Nephron progenitor cell (in vitro differentiated cells): ENCODE measurements around the gene CBLB.
A peak's percentile ranks its signal among the peaks of the same experiment; 100 is the strongest.

Experiments used
- DNase-seq: peaks from one replicate; pipeline ENCODE4 v3.0.0; 2021
- H3K27ac Mint-ChIP-seq: 2 replicates; pipeline ENCODE4 v1.8.0; 2021; ENCODE audit warnings: mild to moderate bottlenecking, moderate library complexity, mixed read lengths
- H3K27me3 Mint-ChIP-seq: 2 replicates; pipeline ENCODE4 v1.8.0; 2021; ENCODE audit warnings: mild to moderate bottlenecking, low read depth, mixed read lengths; ENCODE audit not compliant: poor library complexity
- H3K36me3 Mint-ChIP-seq: 2 replicates; pipeline ENCODE4 v1.8.0; 2021; ENCODE audit warnings: low read depth, mixed read lengths
- H3K4me1 Mint-ChIP-seq: 2 replicates; pipeline ENCODE4 v1.8.0; 2021; ENCODE audit warnings: mixed read lengths
- H3K4me3 Mint-ChIP-seq: 2 replicates; pipeline ENCODE4 v1.8.0; 2021; ENCODE audit warnings: mild to moderate bottlenecking, moderate library complexity, mixed read lengths
- H3K9me3 Mint-ChIP-seq: 2 replicates; pipeline ENCODE4 v1.8.0; 2021; ENCODE audit warnings: mild to moderate bottlenecking, moderate library complexity, mixed read lengths
- TF ChIP-seq, protein P1 (sequence below): fragments of 200-600 bp; sonication (generic); IDR thresholded peaks from 2 replicates; pipeline ENCODE4 v1.5.0; 2021; ENCODE audit warnings: antibody characterized with exemption

The CBLB gene

DNA sequence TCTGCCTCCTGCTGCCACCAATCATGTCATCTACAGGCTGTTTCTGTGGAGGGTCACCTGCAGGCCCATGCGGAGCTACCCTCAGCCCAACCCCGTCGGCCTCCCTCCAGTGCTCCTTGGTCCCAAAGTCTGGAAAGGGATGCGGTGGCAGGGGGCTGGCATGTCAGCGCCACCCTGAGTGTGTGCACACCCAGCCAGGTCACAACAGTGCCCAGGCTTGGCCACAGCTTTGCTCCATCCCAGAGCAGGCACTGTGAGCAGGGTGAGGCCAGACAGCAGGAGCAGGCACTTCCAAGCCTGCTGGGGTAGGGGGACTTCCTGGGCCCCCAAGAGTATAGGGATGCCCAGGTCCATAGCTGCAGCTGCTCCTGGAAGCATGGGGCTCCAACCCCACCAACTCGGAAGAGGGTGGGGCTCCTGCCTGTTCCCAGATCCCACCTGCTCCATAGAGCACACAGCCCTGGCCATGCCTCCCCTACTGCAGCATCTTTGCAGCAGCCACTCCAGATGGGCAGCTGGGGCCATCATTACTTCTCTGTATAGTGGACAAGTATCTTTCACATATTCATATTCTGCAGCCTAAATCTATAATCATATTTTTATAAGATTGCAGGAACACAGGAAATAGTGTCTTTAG, 109.3 kb downstream of the CBLB start:
- Mint-ChIP-seq H3K27me3 (peaks cover 4% of the 10 kb centered on the region), H3K9me3 (peaks cover 46% of the 10 kb centered on the region), H3K4me1 (no peaks in the 10 kb centered on the region), H3K27ac (no peak overlapping the region), H3K36me3 (peaks cover 69% of the 10 kb centered on the region), H3K4me3 (no peak overlapping the region)
- TF ChIP-seq, protein P1, sequence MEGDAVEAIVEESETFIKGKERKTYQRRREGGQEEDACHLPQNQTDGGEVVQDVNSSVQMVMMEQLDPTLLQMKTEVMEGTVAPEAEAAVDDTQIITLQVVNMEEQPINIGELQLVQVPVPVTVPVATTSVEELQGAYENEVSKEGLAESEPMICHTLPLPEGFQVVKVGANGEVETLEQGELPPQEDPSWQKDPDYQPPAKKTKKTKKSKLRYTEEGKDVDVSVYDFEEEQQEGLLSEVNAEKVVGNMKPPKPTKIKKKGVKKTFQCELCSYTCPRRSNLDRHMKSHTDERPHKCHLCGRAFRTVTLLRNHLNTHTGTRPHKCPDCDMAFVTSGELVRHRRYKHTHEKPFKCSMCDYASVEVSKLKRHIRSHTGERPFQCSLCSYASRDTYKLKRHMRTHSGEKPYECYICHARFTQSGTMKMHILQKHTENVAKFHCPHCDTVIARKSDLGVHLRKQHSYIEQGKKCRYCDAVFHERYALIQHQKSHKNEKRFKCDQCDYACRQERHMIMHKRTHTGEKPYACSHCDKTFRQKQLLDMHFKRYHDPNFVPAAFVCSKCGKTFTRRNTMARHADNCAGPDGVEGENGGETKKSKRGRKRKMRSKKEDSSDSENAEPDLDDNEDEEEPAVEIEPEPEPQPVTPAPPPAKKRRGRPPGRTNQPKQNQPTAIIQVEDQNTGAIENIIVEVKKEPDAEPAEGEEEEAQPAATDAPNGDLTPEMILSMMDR: no peak
- DNase-seq: no peak

- Mint-ChIP-seq H3K27me3 (peaks cover 4% of the 10 kb centered on the region), H3K4me3 (no peak overlapping the region), H3K9me3 (peaks cover 38% of the 10 kb centered on the region), H3K27ac (no peak overlapping the region), H3K36me3 (peaks cover 58% of the 10 kb centered on the region), H3K4me1 (peaks cover 9% of the 10 kb centered on the region)
- DNase-seq: no peak
- TF ChIP-seq, protein P1: no peak
These were observed 110.4 kb downstream of the CBLB start for GRCh38 chr3:105758451-105758850.

GRCh38 chr3:105755121-105755886, 113.5 kb downstream of the CBLB start:
- TF ChIP-seq, protein P1: no peak
- H3K4me3 Mint-ChIP-seq: no peak overlapping the region
- no peaks in the 10 kb centered on the region for H3K27me3 Mint-ChIP-seq
- H3K27ac Mint-ChIP-seq: peak overlapping the region; percentile 68
- peaks cover 32% of the 10 kb centered on the region for H3K36me3 Mint-ChIP-seq
- H3K9me3 Mint-ChIP-seq: peaks cover 8% of the 10 kb centered on the region
- peaks cover 16% of the 10 kb centered on the region for H3K4me1 Mint-ChIP-seq
- DNase-seq: no peak

DNA sequence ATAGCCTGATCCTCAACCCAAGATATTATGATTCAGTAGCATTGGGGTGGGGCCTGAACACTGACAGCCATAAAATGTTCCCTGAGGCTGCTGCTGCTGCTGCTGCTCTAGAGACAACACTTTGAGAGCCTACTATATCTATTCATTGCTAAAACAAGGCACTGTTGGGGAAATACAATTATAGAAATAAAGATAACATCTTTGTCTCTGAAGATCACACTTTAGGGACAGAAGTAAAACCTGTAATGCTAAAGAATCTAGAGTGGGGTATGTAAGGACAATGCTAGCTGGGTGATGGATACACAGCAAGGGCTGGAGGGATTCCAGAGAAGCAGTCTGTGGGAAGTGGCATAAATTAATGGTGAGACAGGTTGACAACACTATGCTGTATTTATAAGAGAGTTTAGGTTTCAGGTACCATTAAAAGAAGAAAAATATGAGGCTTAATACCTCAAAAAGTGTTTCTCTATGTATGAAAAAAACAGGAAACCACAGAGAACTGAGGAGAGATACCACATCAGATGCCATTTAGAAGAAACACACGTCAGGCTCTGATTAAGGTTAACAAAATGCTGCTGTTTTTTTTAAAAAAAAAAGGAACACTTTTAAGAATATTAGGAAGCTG, 115.9 kb downstream of the CBLB start:
- TF ChIP-seq, protein P1: no peak
- Mint-ChIP-seq H3K36me3 (peaks cover 10% of the 10 kb centered on the region), H3K9me3 (no peaks in the 10 kb centered on the region), H3K27me3 (no peaks in the 10 kb centered on the region), H3K4me3 (no peak overlapping the region), H3K4me1 (peaks cover 16% of the 10 kb centered on the region), H3K27ac (peak overlapping the region; percentile 74)
- DNase-seq: no peak

DNA sequence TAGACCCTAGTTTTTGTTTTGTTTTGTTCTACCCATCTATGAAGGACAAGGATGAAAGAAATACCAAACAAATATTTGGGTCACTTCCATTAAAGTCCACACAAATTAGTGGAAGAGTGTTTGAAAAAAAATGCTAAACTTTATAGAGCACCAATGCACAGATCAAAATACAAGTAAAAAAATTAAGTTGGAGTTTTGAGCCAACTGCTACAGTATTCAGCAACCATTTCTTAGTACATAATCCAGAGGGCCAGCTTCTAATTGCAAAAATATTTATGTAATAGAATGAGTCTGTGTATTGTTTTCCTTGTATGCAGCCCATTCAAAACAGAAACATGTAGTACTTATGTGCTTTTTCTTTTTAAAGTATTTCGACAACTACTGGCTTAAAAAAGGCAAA, 121.1 kb downstream of the CBLB start:
- TF ChIP-seq, protein P1: no peak
- Mint-ChIP-seq H3K36me3 (peaks cover 42% of the 10 kb centered on the region), H3K27ac (no peak overlapping the region), H3K9me3 (no peaks in the 10 kb centered on the region), H3K27me3 (no peaks in the 10 kb centered on the region), H3K4me3 (no peak overlapping the region), H3K4me1 (peaks cover 1% of the 10 kb centered on the region)
- no peak for DNase-seq
